ENCODE data around the gene SMG9. TPM values are rescaled to one million over a fixed set of nuclear protein-coding genes. Genes with fewer than 3 reads are reported as not detected.

SMG9 gene, protein sequence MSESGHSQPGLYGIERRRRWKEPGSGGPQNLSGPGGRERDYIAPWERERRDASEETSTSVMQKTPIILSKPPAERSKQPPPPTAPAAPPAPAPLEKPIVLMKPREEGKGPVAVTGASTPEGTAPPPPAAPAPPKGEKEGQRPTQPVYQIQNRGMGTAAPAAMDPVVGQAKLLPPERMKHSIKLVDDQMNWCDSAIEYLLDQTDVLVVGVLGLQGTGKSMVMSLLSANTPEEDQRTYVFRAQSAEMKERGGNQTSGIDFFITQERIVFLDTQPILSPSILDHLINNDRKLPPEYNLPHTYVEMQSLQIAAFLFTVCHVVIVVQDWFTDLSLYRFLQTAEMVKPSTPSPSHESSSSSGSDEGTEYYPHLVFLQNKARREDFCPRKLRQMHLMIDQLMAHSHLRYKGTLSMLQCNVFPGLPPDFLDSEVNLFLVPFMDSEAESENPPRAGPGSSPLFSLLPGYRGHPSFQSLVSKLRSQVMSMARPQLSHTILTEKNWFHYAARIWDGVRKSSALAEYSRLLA
- 4.0 and 4.7 TPM in 2 replicates for total RNA-seq

DNA sequence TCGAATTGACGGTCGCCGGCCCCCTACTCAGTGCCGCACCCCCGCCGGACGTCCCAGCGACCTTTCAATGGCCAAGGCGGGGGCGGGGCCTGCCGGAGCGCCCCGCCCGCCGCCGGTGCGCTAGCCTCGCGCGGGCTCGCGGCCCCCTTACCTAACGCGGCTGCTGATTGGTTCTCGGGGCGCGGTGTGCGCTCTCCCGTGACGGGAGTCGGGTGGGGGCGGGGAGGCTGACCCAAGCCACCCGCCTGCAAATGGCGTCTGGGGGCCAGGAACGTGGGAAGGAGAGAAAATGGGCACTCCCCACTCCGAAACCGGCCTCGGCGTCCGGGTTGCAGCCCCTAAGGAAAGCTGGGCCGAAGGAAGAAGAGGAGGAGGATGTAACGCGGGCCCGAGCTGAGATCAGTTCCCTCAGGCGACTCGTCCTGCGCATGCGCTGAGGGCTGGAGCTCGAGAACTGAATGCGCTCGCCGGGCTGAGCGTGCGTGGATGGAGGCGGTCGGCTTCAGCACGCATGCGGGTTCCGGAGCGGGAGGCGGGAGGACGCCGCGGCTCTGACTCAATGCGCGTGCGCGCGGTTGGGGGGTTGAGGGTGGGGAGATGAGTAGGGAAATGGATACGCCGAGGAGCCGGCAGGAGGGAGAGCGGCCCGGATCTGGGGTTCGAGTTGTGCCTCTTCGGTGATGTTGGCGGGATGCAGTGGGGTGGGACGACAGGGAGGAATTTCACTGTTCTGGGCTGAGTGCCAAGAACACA lies at the start of gene SMG9:
Gene SMG9, minus strand, starts transcription at position 460 of the 753 bp plus-strand sequence. CDS start 4,221 bp downstream, outside the sequence.
- DNase-seq (ENCODE audit: low read depth) (peak; percentile 90), FAIRE-seq (no peak)
- no peaks in the 10 kb centered on the region for H3K27me3 ChIP-seq (ENCODE audit: control insufficient read depth, insufficient read depth, low read length)
- peak within 1 kb of the TSS; percentile 75 for H3K4me3 ChIP-seq (ENCODE audit: low read depth, low read length)
- H3K36me3 ChIP-seq (ENCODE audit: control insufficient read depth, insufficient read depth, low read length): no peaks in the 10 kb centered on the region
- TF ChIP-seq, protein P1, sequence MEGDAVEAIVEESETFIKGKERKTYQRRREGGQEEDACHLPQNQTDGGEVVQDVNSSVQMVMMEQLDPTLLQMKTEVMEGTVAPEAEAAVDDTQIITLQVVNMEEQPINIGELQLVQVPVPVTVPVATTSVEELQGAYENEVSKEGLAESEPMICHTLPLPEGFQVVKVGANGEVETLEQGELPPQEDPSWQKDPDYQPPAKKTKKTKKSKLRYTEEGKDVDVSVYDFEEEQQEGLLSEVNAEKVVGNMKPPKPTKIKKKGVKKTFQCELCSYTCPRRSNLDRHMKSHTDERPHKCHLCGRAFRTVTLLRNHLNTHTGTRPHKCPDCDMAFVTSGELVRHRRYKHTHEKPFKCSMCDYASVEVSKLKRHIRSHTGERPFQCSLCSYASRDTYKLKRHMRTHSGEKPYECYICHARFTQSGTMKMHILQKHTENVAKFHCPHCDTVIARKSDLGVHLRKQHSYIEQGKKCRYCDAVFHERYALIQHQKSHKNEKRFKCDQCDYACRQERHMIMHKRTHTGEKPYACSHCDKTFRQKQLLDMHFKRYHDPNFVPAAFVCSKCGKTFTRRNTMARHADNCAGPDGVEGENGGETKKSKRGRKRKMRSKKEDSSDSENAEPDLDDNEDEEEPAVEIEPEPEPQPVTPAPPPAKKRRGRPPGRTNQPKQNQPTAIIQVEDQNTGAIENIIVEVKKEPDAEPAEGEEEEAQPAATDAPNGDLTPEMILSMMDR (IDR thresholded peaks at IDR 0.05; ENCODE audit: insufficient read depth, low read length, severe bottlenecking): no peak

DNA sequence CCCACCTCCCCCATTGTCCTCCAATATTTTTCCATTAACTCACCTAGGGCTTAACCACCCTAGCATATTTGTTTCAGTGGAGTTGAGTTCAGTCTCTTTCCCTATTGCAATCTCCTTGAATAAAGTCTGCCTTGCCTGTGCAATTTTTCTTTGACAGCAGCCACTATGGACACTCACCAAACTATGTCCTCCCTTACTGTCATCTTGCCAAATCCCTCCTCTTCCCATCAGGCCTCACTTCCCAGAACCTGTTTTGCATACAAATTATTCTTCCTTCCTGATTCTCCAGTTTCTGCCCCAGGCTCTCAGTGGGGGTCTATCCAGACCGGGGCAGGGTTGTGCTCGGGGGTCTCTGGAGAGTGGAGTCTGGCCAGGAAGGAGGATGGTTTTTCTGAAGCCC lies 49.7 kb upstream of the SMG9 start:
- no peak for DNase-seq (ENCODE audit: low read depth)
- TF ChIP-seq, protein P1 (IDR thresholded peaks at IDR 0.05; ENCODE audit: insufficient read depth, low read length, severe bottlenecking): no peak
- no peak for FAIRE-seq
- H3K4me3 ChIP-seq (ENCODE audit: low read depth, low read length): no peak overlapping the region
- no peaks in the 10 kb centered on the region for H3K27me3 ChIP-seq (ENCODE audit: control insufficient read depth, insufficient read depth, low read length)
- H3K36me3 ChIP-seq (ENCODE audit: control insufficient read depth, insufficient read depth, low read length): no peaks in the 10 kb centered on the region

DNA sequence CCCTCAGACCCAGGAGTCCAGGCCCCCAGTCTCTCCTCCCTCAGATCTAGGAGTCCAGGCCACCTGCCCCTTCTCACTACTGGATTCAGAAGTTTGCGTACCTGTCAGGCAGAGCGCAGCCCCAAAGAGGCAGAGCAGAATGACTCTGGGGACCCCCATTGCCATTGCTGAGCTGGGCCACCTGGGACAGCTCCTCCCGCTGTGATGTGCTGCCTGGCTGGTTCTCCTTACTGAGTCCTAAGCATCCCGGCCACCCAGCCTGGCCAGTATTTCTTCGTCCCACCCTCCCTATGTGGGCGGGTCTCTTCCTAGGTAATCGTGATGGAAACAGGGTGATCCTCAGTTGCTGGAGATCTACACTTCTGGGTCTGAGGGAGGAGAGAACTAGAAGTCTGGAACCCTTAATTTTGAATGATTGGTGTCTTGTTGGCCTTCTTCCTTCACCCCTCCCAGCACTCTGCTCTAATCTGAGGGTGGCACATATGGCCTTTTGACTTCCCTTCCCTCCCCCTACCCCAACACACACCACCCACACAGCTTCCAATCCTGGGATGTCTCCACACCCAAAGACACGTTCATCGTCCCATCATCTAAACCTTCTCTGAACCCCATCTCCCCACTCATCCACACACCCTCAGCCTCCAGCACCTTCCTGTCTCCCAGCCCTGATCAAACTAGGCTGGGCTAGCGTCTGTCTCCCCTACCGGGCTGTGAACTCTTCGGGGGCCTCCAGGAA lies 47.6 kb upstream of the SMG9 start, which contains the start of gene LYPD5:
Gene LYPD5, minus strand, starts transcription at position 232 of the 736 bp plus-strand sequence. Its CDS starts 67 bp downstream, at position 165.
- TF ChIP-seq, protein P1 (IDR thresholded peaks at IDR 0.05; ENCODE audit: insufficient read depth, low read length, severe bottlenecking): no peak
- DNase-seq (ENCODE audit: low read depth): no peak
- no peaks in the 10 kb centered on the region for H3K27me3 ChIP-seq (ENCODE audit: control insufficient read depth, insufficient read depth, low read length)
- H3K4me3 ChIP-seq (ENCODE audit: low read depth, low read length): no peak within 1 kb of the TSS
- peak; percentile 32 for FAIRE-seq
- no peaks in the 10 kb centered on the region for H3K36me3 ChIP-seq (ENCODE audit: control insufficient read depth, insufficient read depth, low read length)

DNA sequence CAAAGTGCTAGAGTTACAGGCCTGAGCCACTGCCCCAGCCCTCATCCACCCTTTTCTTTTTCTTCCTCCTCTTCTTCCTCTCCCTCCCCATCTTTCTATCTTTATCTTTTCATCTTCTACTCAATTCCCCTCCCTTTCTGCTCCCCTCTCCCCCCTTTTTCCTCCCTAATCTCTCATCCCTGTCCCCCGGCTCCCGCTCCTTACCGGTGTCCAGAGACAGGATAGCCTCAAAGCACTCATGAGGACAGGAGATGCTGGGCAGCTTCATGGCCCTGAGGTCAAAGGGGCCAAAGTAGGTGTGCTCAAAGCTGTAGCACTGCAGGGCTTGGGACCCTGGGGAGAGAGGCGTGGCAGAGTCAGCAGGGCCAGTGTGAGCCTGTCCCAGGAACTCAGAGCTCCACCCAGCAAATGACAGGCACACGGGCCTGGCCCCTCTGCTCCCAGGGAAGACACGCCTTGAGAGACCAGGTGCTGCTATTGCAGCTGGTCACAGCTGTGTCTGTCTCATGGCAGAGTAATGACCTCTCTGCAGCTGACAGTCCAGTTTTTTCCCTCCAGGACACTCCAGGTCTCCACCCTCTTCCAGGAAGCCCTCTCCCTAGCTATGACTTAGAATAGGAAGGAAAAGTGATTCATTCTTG lies 44.9 kb upstream of the SMG9 start:
- Histone ChIP-seq H3K36me3 (ENCODE audit: control insufficient read depth, insufficient read depth, low read length) (no peaks in the 10 kb centered on the region), H3K4me3 (ENCODE audit: low read depth, low read length) (no peak overlapping the region), H3K27me3 (ENCODE audit: control insufficient read depth, insufficient read depth, low read length) (no peaks in the 10 kb centered on the region)
- peak; percentile 50 for DNase-seq (ENCODE audit: low read depth)
- TF ChIP-seq, protein P1 (IDR thresholded peaks at IDR 0.05; ENCODE audit: insufficient read depth, low read length, severe bottlenecking): no peak
- no peak for FAIRE-seq

All from bronchial epithelial cell (primary cell).